ENCODE data around the gene ZSWIM4. TPM values are rescaled to one million over a fixed set of nuclear protein-coding genes. Genes with fewer than 3 reads are reported as not detected.

Gene ZSWIM4
- total and polyA plus RNA-seq, 2 experiments from 2014 or later = 13.0 to 29.8 TPM

- Histone ChIP-seq H3K4me3 (no peak overlapping the region), H3K9me3 (ENCODE audit: low read depth) (no peaks in the 10 kb centered on the region), H3K4me1 (ENCODE audit: low read depth) (no peaks in the 10 kb centered on the region), H3K27me3 (peaks cover 32% of the 10 kb centered on the region), H3K27ac (no peak overlapping the region), H3K36me3 (no peaks in the 10 kb centered on the region)
- no peak for TF ChIP-seq CTCF (IDR thresholded peaks at IDR 0.05; ENCODE audit: low read depth, low read length)
- DNase-seq (ENCODE audit: low read depth in 1 of 2, low spot score in 1 of 2) = no peak
These were observed 75.6 kb downstream of the ZSWIM4 start for GRCh38 chr19:13870873-13871272.

GRCh38 chr19:13872339-13872694 lies 77.1 kb downstream of the ZSWIM4 start:
- no peaks in the 10 kb centered on the region for H3K36me3 ChIP-seq
- no peaks in the 10 kb centered on the region for H3K4me1 ChIP-seq (ENCODE audit: low read depth)
- TF ChIP-seq CTCF (IDR thresholded peaks at IDR 0.05; ENCODE audit: low read depth, low read length) = no peak
- H3K9me3 ChIP-seq (ENCODE audit: low read depth) = no peaks in the 10 kb centered on the region
- no peak overlapping the region for H3K27ac ChIP-seq
- H3K4me3 ChIP-seq = peak overlapping the region; percentile 28
- DNase-seq (ENCODE audit: low read depth in 1 of 2, low spot score in 1 of 2) = no peak
- H3K27me3 ChIP-seq = peaks cover 20% of the 10 kb centered on the region

GRCh38 chr19:13872695-13873389 lies 77.6 kb downstream of the ZSWIM4 start:
- Histone ChIP-seq H3K4me1 (ENCODE audit: low read depth) (no peaks in the 10 kb centered on the region), H3K27me3 (peaks cover 15% of the 10 kb centered on the region), H3K27ac (no peak overlapping the region), H3K36me3 (no peaks in the 10 kb centered on the region), H3K9me3 (ENCODE audit: low read depth) (no peaks in the 10 kb centered on the region), H3K4me3 (peak overlapping the region; percentile 28)
- peak in 1 of 2 donors; percentile 70 for DNase-seq (ENCODE audit: low read depth in 1 of 2, low spot score in 1 of 2)
- peak; percentile 29 for TF ChIP-seq CTCF (IDR thresholded peaks at IDR 0.05; ENCODE audit: low read depth, low read length)

DNA sequence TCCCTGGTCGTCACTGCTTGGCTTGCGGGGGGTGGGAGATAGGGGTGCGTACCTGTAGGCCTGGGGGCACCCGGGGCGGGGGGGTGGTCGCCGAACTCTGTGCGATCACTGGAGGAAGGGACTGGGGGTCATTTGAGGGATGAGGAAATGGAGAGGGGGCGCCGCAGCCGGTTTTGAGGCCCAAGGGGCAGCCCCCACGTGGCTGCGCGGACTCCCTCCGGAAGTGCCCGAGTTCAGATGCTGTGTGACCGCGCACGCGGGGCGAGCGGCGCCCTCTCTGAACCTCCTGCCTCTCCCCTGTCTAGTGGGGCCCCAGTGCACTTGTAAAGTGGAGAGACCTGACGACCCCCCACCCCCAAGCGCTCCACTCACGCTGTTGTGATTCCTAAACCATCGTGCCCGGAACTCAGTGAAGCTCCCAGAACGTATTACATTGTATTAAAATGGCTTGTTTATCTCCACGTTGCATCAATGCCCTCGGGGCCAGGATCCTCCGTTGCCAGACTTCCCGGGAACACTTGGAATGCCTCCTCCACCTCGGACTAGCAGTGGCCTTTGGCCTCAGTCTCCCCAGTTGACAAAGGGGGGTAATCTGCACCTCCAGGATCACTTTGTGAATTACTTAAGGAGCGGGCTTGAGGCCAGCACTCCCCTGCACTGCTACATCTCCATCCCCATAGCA lies 78.7 kb downstream of the ZSWIM4 start:
- no peaks in the 10 kb centered on the region for H3K9me3 ChIP-seq (ENCODE audit: low read depth)
- H3K27me3 ChIP-seq = peaks cover 4% of the 10 kb centered on the region
- no peak for DNase-seq (ENCODE audit: low read depth in 1 of 2, low spot score in 1 of 2)
- no peaks in the 10 kb centered on the region for H3K4me1 ChIP-seq (ENCODE audit: low read depth)
- no peaks in the 10 kb centered on the region for H3K36me3 ChIP-seq
- no peak for TF ChIP-seq CTCF (IDR thresholded peaks at IDR 0.05; ENCODE audit: low read depth, low read length)
- no peak overlapping the region for H3K27ac ChIP-seq
- H3K4me3 ChIP-seq = no peak overlapping the region

DNA sequence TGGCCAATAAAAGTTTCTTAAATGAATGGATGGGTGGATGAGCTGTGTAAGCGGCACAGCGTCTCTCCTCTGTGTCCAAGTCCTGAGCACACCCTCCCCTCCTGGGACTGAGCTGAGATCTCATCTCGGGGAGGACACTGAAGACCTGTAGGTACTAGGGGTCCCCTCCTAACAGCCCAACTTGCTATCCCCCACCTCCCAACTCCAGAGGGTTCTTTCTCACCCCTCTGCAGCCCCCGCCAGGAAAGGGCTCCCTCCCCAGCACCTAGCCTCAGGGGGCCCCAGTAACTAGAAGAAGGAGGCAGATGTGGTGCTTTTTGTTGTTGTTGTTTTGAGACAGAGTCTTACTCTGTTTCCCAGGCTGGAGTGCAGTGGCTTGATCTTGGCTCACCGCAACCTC lies 80.6 kb downstream of the ZSWIM4 start:
- H3K9me3 ChIP-seq (ENCODE audit: low read depth) = no peaks in the 10 kb centered on the region
- TF ChIP-seq CTCF (IDR thresholded peaks at IDR 0.05; ENCODE audit: low read depth, low read length) = no peak
- H3K4me3 ChIP-seq = no peak overlapping the region
- no peak overlapping the region for H3K27ac ChIP-seq
- no peaks in the 10 kb centered on the region for H3K36me3 ChIP-seq
- peaks cover 4% of the 10 kb centered on the region for H3K27me3 ChIP-seq
- DNase-seq (ENCODE audit: low read depth in 1 of 2, low spot score in 1 of 2) = no peak
- peaks cover 4% of the 10 kb centered on the region for H3K4me1 ChIP-seq (ENCODE audit: low read depth)
